Lung (tissue), 12 donors: Measurements from ENCODE around the gene FHL1. TPM values are rescaled to one million over a fixed set of nuclear protein-coding genes. Genes with fewer than 3 reads are reported as not detected.
"Not testable (repeated sequence)": the region's sequence is repeated elsewhere in the genome, so short reads cannot be mapped to it uniquely, and the experiment has no call there.

Experiments used
- ATAC-seq: fragments of 200-7000 bp; cut with Tn5 transposase; one replicate; pipeline ENCODE4 v1.9.1; 2020; ENCODE audit warnings: moderate number of reproducible peaks; ENCODE audit not compliant: insufficient read depth, low FRiP score
- DNase-seq, 3 donors: peaks; one replicate each; pipeline ENCODE4 v3.0.0-alpha.2; 2013 to 2017
- H3K27ac ChIP-seq, 2 donors: one replicate each; pipeline ENCODE4 v1.5.1; 2013; ENCODE audit warnings: mild to moderate bottlenecking in 2 of 2, moderate library complexity in 2 of 2, control low read depth in 1 of 2, inconsistent platforms in 1 of 2, low read depth in 1 of 2, low read length in 1 of 2
- H3K27me3 ChIP-seq, 3 donors: one replicate each; pipeline ENCODE4 v1.5.1; 2013; ENCODE audit warnings: low read length in 2 of 3; ENCODE audit not compliant: control insufficient read depth in 3 of 3, insufficient read depth in 3 of 3
- H3K36me3 ChIP-seq, 4 donors: one replicate each; pipeline ENCODE4 v1.5.1; 2013; ENCODE audit warnings: low read length in 4 of 4, mild to moderate bottlenecking in 1 of 4, moderate library complexity in 1 of 4; ENCODE audit not compliant: control insufficient read depth in 4 of 4, insufficient read depth in 4 of 4
- H3K4me1 ChIP-seq, 5 donors: one replicate each; pipeline ENCODE4 v1.5.1; 2013; ENCODE audit warnings: low read length in 5 of 5, mild to moderate bottlenecking in 2 of 5, moderate library complexity in 1 of 5; ENCODE audit not compliant: control insufficient read depth in 5 of 5, insufficient read depth in 5 of 5
- H3K4me3 ChIP-seq: one replicate; pipeline ENCODE4 v1.5.1; 2013; ENCODE audit warnings: mild to moderate bottlenecking, control low read depth, moderate library complexity
- H3K9ac ChIP-seq, 2 donors: one replicate each; pipeline ENCODE4 v1.5.1; 2013; ENCODE audit warnings: low read length in 2 of 2, control low read depth in 1 of 2; ENCODE audit not compliant: insufficient read depth in 1 of 2
- H3K9me3 ChIP-seq, 4 donors: one replicate each; pipeline ENCODE4 v1.5.1; 2013; ENCODE audit warnings: low read length in 3 of 4, mild to moderate bottlenecking in 1 of 4, moderate library complexity in 1 of 4; ENCODE audit not compliant: control insufficient read depth in 4 of 4, insufficient read depth in 3 of 4
- WGBS, 2 donors: extraction: QIAGEN DNeasy Blood & Tissue Kit; methylation state at CpG; one replicate each; pipeline ENCODE4 v1.1.7; 2013; 5-methylcytosine and 5-hydroxymethylcytosine counted together
- polyA plus RNA-seq, 2 donors: library from polyadenylated mRNA; stranded (reverse); fragments of 200-250 nt; gene quantifications; one replicate each; pipeline ENCODE4 v1.2.1, GENCODE V29; 2013
- total RNA-seq, 2 donors: library from RNA; depleted of rRNA in 1 of 2; stranded (reverse); fragments of >200 nt in 1 of 2; gene quantifications; one replicate each; pipeline ENCODE4 v1.2.1, GENCODE V29; 2014 to 2021
- TF ChIP-seq, protein P1 (sequence below): IDR thresholded peaks from 2 replicates; pipeline ENCODE4 v1.5.1; 2012; ENCODE audit warnings: mild to moderate bottlenecking; ENCODE audit errors: control extremely low read depth, extremely low read depth
- donor health status: control.
- donor health status: control.
- donor health status: Bipolar disorder and iron deficiency.
- donor health status: healthy.
- donor health status: DM: yes; HTN: yes; CAD: no.

FHL1 gene
- total and polyA plus RNA-seq, 4 donors, result 49.6 to 313 (median 150) TPM

GRCh38 chrX:136163689-136164088, 16.4 kb downstream of the FHL1 start:
- Histone ChIP-seq H3K9me3 (peaks cover 0 to 3% (median 0%) of the 10 kb centered on the region in 4 donors), H3K36me3 (no peaks in the 10 kb centered on the region), H3K4me3 (no peak overlapping the region), H3K4me1 (peaks cover 0 to 9% (median 3%) of the 10 kb centered on the region in 5 donors), H3K27me3 (peaks cover 0 to 7% (median 3%) of the 10 kb centered on the region in 3 donors), H3K9ac (no peak overlapping the region), H3K27ac (peak overlapping the region in 1 of 2 donors; percentile 45)
- TF ChIP-seq, protein P1, sequence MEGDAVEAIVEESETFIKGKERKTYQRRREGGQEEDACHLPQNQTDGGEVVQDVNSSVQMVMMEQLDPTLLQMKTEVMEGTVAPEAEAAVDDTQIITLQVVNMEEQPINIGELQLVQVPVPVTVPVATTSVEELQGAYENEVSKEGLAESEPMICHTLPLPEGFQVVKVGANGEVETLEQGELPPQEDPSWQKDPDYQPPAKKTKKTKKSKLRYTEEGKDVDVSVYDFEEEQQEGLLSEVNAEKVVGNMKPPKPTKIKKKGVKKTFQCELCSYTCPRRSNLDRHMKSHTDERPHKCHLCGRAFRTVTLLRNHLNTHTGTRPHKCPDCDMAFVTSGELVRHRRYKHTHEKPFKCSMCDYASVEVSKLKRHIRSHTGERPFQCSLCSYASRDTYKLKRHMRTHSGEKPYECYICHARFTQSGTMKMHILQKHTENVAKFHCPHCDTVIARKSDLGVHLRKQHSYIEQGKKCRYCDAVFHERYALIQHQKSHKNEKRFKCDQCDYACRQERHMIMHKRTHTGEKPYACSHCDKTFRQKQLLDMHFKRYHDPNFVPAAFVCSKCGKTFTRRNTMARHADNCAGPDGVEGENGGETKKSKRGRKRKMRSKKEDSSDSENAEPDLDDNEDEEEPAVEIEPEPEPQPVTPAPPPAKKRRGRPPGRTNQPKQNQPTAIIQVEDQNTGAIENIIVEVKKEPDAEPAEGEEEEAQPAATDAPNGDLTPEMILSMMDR, result no peak
- DNase-seq (no peak), ATAC-seq (no peak)
- 78 to 89% methylated on average over 1 of the region's 1 CpG for WGBS, 2 donors

- TF ChIP-seq, protein P1, result no peak
- 40 to 87% methylated on average over 3 of the region's 3 CpGs for WGBS, 2 donors
- Histone ChIP-seq H3K9ac (no peak overlapping the region), H3K4me1 (peaks cover 0 to 22% (median 4%) of the 10 kb centered on the region in 5 donors), H3K4me3 (no peak overlapping the region), H3K36me3 (peaks cover 0 to 3% (median 0%) of the 10 kb centered on the region in 4 donors), H3K27me3 (peaks cover 0 to 7% (median 3%) of the 10 kb centered on the region in 3 donors), H3K9me3 (peaks cover 0 to 3% (median 0%) of the 10 kb centered on the region in 4 donors), H3K27ac (no peak overlapping the region)
- ATAC-seq, result no peak
- DNase-seq, result no peak
Observed at GRCh38 chrX:136165406-136165805, 18.1 kb downstream of the FHL1 start.

DNA sequence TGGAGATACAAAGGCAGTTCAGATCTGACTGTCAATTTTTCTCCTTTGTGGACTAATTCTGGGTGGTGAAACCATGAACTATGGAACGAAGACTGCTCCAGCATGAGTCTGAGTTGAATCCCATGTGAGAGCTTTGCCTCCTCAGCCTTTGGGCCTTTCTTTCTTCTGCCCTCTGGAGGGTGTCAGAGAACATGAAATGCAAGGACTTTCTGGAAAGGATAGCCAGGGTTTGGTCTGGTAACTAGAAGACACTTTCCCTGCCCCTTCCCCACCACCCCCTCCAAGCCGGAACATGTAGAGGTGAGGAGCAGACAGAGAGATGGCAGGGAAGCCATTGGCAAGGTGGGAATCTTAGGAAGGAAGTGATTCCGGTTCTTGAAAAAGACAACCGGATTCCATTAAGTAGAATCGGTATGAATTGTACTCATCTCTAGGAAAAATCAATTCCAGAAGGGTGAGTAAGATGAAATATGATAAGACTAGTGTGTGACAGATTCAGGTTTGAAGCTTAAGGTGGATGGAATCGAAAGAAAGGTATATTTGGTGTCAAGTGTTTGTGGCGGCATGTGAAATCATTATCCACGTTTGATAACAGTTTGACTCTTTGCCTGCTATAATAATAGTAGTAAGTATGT, 19.0 kb downstream of the FHL1 start:
- TF ChIP-seq, protein P1, result no peak
- H3K27ac ChIP-seq, result peak overlapping the region in 1 of 2 donors; percentile 45
- peak in 2 of 3 donors; percentile 54 to 55 for DNase-seq
- H3K27me3 ChIP-seq, result peaks cover 0 to 7% (median 5%) of the 10 kb centered on the region in 3 donors
- H3K9me3 ChIP-seq, result no peaks in the 10 kb centered on the region
- no peak overlapping the region for H3K9ac ChIP-seq
- peaks cover 0 to 4% (median 0%) of the 10 kb centered on the region in 4 donors for H3K36me3 ChIP-seq
- WGBS, 2 donors, result 64 to 71% methylated on average over 8 of the region's 8 CpGs
- peak; percentile 31 for ATAC-seq
- no peak overlapping the region for H3K4me3 ChIP-seq
- H3K4me1 ChIP-seq, result peaks cover 0 to 25% (median 5%) of the 10 kb centered on the region in 5 donors

DNA sequence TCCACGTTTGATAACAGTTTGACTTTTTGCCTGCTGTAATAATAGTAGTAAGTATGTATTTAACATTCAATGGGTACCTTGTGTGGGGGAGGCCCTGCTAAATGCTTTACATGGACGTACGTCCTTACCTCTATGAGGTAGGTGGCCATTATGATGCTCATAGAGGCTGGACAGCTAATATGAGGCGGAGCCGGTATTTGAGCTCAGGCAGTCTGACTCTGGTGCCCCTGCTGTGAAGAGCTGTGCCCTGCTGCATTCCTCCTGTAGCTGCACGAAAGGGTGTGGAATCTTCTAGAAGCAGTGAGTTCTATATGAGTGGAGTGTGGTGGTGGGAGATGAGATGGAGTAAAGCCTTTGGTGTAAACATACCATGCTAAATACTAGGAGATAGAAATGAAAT, 20.7 kb downstream of the FHL1 start:
- H3K9ac ChIP-seq, result not testable (repeated sequence)
- 68 to 82% methylated on average over 6 of the region's 6 CpGs for WGBS, 2 donors

More for the DNA sequence above, 20.7 kb downstream of the FHL1 start:
- H3K27me3 ChIP-seq, result peaks cover 0 to 10% (median 6%) of the 10 kb centered on the region in 3 donors
- not testable (repeated sequence) for H3K36me3 ChIP-seq, DNase-seq, H3K9me3 ChIP-seq, H3K4me3 ChIP-seq, ATAC-seq
- H3K4me1 ChIP-seq, result peaks cover 0 to 23% (median 5%) of the 10 kb centered on the region in 5 donors
- H3K27ac ChIP-seq, result peak overlapping the region; percentile 8 to 64
